Caco-2 (cell line): Measurements from ENCODE around the gene GFPT2. TPM values are rescaled to one million over a fixed set of nuclear protein-coding genes. Genes with fewer than 3 reads are reported as not detected.

Experiments used
- BruUV-seq: library from RNA; stranded (reverse); fragments of 400-500 nt; replicated peaks from 2 replicates; lab custom pipeline; 2021; lab: Mats Ljungman, UMichigan
- CTCF ChIA-PET: fragments of 300-600 bp; sonication (Branson Sonifier 250); formaldehyde crosslinking; loops from one replicate; lab custom pipeline; 2022; ENCODE audit warnings: antibody characterized with exemption; lab: Charles Lee
- POLR2A ChIA-PET: fragments of 300-600 bp; sonication (Branson Sonifier 250); formaldehyde crosslinking; loops from one replicate; lab custom pipeline; 2022; ENCODE audit warnings: antibody characterized with exemption; lab: Charles Lee
- DNase-seq, 2 experiments: peaks; one replicate each; pipeline versions ENCODE4 v3.0.0 to v3.0.0-alpha.2; 2020 to 2022
- H3K27me3 ChIP-seq: replicated peaks from 2 replicates; pipeline ENCODE4 v1.6.0; 2011; ENCODE audit warnings: low read length; ENCODE audit not compliant: control insufficient read depth, insufficient read depth
- H3K36me3 ChIP-seq: 2 replicates; pipeline ENCODE4 v1.5.1; 2011; ENCODE audit warnings: low read length; ENCODE audit not compliant: control insufficient read depth, insufficient read depth
- H3K4me1 ChIP-seq: fragments of 250-450 bp; sonication (Bioruptor Pico); 2 replicates; pipeline ENCODE4 v1.5.1; 2020; ENCODE audit warnings: mild to moderate bottlenecking
- H3K4me3 ChIP-seq: 2 replicates; pipeline ENCODE4 v1.5.1; 2011; ENCODE audit warnings: low read depth, mild to moderate bottlenecking, control low read depth, low read length
- H3K9me3 ChIP-seq: fragments of 250-450 bp; sonication (Bioruptor Pico); 2 replicates; pipeline ENCODE4 v1.5.1; 2020; ENCODE audit warnings: mild to moderate bottlenecking, moderate library complexity
- H3K27ac Mint-ChIP-seq: one replicate; pipeline ENCODE4 v1.8.0; 2022; ENCODE audit warnings: mixed read lengths; ENCODE audit not compliant: unreplicated experiment
- H3K27me3 Mint-ChIP-seq: one replicate; pipeline ENCODE4 v1.8.0; 2022; ENCODE audit warnings: mixed read lengths; ENCODE audit not compliant: insufficient read depth, unreplicated experiment
- H3K36me3 Mint-ChIP-seq: one replicate; pipeline ENCODE4 v1.8.0; 2022; ENCODE audit warnings: mild to moderate bottlenecking, mixed read lengths; ENCODE audit not compliant: insufficient read depth, unreplicated experiment
- H3K4me1 Mint-ChIP-seq: one replicate; pipeline ENCODE4 v1.8.0; 2022; ENCODE audit warnings: low read depth, mixed read lengths; ENCODE audit not compliant: unreplicated experiment
- H3K4me3 Mint-ChIP-seq: one replicate; pipeline ENCODE4 v1.8.0; 2022; ENCODE audit warnings: mild to moderate bottlenecking, moderate library complexity, mixed read lengths; ENCODE audit not compliant: unreplicated experiment
- H3K9me3 Mint-ChIP-seq: one replicate; pipeline ENCODE4 v1.8.0; 2022; ENCODE audit warnings: mixed read lengths; ENCODE audit not compliant: unreplicated experiment
- CTCF ChIP-seq, 2 experiments: fragments of 200-600 bp in 1 of 2; IDR thresholded peaks; 1 replicate in 1 of 2; 2 replicates in 1 of 2; pipeline versions ENCODE4 v1.5.1 to v1.8.0; 2011 to 2022; ENCODE audit warnings: antibody characterized with exemption in 1 of 2, control low read depth in 1 of 2, inconsistent platforms in 1 of 2, low read depth in 1 of 2, low read length in 1 of 2, mild to moderate bottlenecking in 1 of 2, moderate library complexity in 1 of 2; ENCODE audit not compliant: insufficient read depth in 1 of 2, severe bottlenecking in 1 of 2, unreplicated experiment in 1 of 2
- intact Hi-C: fragments of 100-400 bp; cut with micrococcal nuclease; formaldehyde crosslinking; loops from one replicate; pipeline ENCODE4 v1.10.0; 2022; ENCODE audit not compliant: unreplicated experiment
- total RNA-seq: library from RNA; stranded (reverse); gene quantifications from 2 replicates; pipeline ENCODE4 v1.2.3, GENCODE V29; 2022

Gene GFPT2
- total RNA-seq, 1 experiment from 2014 or later = 1.6 TPM

- no TSS peak for BruUV-seq
- Histone ChIP-seq H3K36me3 (no peaks in the 10 kb centered on the region; the same call in 1 of the 2 replicates), H3K9me3 (no peaks in the 10 kb centered on the region), H3K4me1 (peaks cover 10% of the 10 kb centered on the region), H3K27me3 (no peaks in the 10 kb centered on the region), H3K4me3 (no peak overlapping the region)
- H3K27ac Mint-ChIP-seq = no peak overlapping the region
- peaks cover 11% of the 10 kb centered on the region for H3K4me1 Mint-ChIP-seq
- H3K36me3 Mint-ChIP-seq = peaks cover 12% of the 10 kb centered on the region
- ChIA-PET CTCF (no interaction called here), POLR2A (no interaction called here)
- intact Hi-C loops = no loop called here
- no peak overlapping the region for H3K4me3 Mint-ChIP-seq
- DNase-seq = no peak
- H3K27me3 Mint-ChIP-seq = no peaks in the 10 kb centered on the region
- TF ChIP-seq CTCF (IDR thresholded peaks at IDR 0.05; ENCODE audit: insufficient read depth in 1 of 2, low read depth in 1 of 2, low read length in 1 of 2, severe bottlenecking in 1 of 2, unreplicated experiment in 1 of 2) = no peak
- no peaks in the 10 kb centered on the region for H3K9me3 Mint-ChIP-seq
These were observed 55.4 kb downstream of the GFPT2 start for GRCh38 chr5:180297587-180298282.

- H3K27ac Mint-ChIP-seq = no peak overlapping the region
These were observed 56.4 kb downstream of the GFPT2 start for GRCh38 chr5:180296771-180297170.

More at GRCh38 chr5:180296771-180297170, 56.4 kb downstream of the GFPT2 start:
- intact Hi-C loops = no loop called here
- H3K4me1 ChIP-seq = peaks cover 10% of the 10 kb centered on the region
- TF ChIP-seq CTCF (IDR thresholded peaks at IDR 0.05; ENCODE audit: insufficient read depth in 1 of 2, low read depth in 1 of 2, low read length in 1 of 2, severe bottlenecking in 1 of 2, unreplicated experiment in 1 of 2) = no peak
- POLR2A ChIA-PET = no interaction called here
- no TSS peak for BruUV-seq
- Mint-ChIP-seq H3K9me3 (no peaks in the 10 kb centered on the region), H3K36me3 (peaks cover 17% of the 10 kb centered on the region), H3K4me3 (no peak overlapping the region), H3K4me1 (peaks cover 15% of the 10 kb centered on the region), H3K27me3 (no peaks in the 10 kb centered on the region)
- CTCF ChIA-PET = interaction anchor here (0.6 kb wide), 1 partner anchor 17 kb away, joined by 4 read pairs; no protein-coding TSS in a partner anchor
- no peaks in the 10 kb centered on the region for H3K9me3 ChIP-seq
- no peaks in the 10 kb centered on the region; the same call in 1 of the 2 replicates for H3K36me3 ChIP-seq
- no peak for DNase-seq
- H3K4me3 ChIP-seq = no peak overlapping the region
- no peaks in the 10 kb centered on the region for H3K27me3 ChIP-seq
